GM12892 (cell line): ENCODE measurements around the gene GJA4.

Source experiments
- POLR2A ChIP-seq: IDR thresholded peaks from 2 replicates; pipeline ENCODE4 v1.6.1; 2011; ENCODE audit warnings: low read depth, low read length, control low read depth
- POLR2AphosphoS5 ChIP-seq: IDR thresholded peaks from 2 replicates; pipeline ENCODE4 v1.6.1; 2011; ENCODE audit warnings: low read depth, low read length, control low read depth
- TAF1 ChIP-seq: IDR thresholded peaks from 2 replicates; pipeline ENCODE4 v1.6.1; 2011; ENCODE audit warnings: low read depth, mild to moderate bottlenecking, control low read depth, low read length, borderline replicate concordance

- TF ChIP-seq POLR2AphosphoS5: no peak
- no peak for TF ChIP-seq POLR2A
- no peak for TF ChIP-seq TAF1
Observed at GRCh38 chr1:34744851-34745250, 47.9 kb upstream of the GJA4 start.
